Activated T-cell treated with anti-CD3 and anti-CD28 coated beads for 24 hours (primary cell): ENCODE measurements around the gene ATP8A2.

ENCODE experiments used
- DNase-seq: peaks from one replicate; pipeline ENCODE4 v3.0.0-alpha.2; 2020; ENCODE audit warnings: low read depth

The ATP8A2 gene

GRCh38 chr13:26074706-26075105 lies 702.9 kb downstream of the ATP8A2 start:
- no peak for DNase-seq
